ENCODE measurements around the gene LARP4.

GRCh38 chr12:50527359-50527726 is 126.7 kb downstream of the LARP4 start:
- TF ChIP-seq CTCF (conservative IDR thresholded peaks at IDR 0.05; ENCODE audit: low read depth, low read length) (no peak), BHLHE40 (IDR thresholded peaks at IDR 0.05; ENCODE audit: low read depth, low read length) (no peak)

Measured in IMR-90 (cell line).